Measurements from ENCODE around the gene PCDH9. TPM values are rescaled to one million over a fixed set of nuclear protein-coding genes. Genes with fewer than 3 reads are reported as not detected.

The PCDH9 gene
- polyA plus RNA-seq, 1 of the 3 experiments (the other 2 are of a cell fraction) = 1.3 TPM

DNA sequence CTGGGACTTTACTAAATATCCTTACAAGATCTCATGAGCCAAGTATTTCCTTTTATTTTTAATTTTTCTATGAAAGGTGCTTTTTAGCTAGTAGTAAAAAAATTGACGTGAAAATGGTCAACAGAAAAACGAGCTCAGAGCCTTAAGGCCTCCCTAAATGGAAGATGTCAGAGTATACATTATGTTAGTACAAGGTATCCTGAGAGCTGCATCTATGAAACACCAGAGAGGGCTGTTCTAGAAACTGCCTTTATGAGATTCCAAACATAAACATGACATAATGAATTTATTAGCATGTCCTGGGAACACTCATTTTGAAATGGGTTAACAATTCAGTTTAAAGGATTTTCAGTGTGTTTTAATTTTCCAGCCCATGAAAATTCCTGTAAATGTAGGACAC lies 146.6 kb downstream of the PCDH9 start:
- no peak overlapping the region for H3K4me2 ChIP-seq
- POLR2A ChIA-PET = no interaction called here
- DNase-seq = no peak
- H3K4me3 ChIP-seq (ENCODE audit: low read depth in 2 of 2, low read length in 1 of 2) = no peak overlapping the region
- H3K36me3 ChIP-seq (replicated peaks in 1 of 2; ENCODE audit: control insufficient read depth in 1 of 2, insufficient read depth in 2 of 2, low read length in 1 of 2) = no peaks in the 10 kb centered on the region
- no peaks in the 10 kb centered on the region for H3K79me2 ChIP-seq (ENCODE audit: insufficient read depth)
- no peaks in the 10 kb centered on the region for H3K27me3 ChIP-seq (ENCODE audit: insufficient read depth)
- H3F3A ChIP-seq (replicated peaks; ENCODE audit: insufficient read depth) = no peaks in the 10 kb centered on the region
- CTCF ChIA-PET = interaction anchor here (2.1 kb wide), 1 partner anchor 20 kb away, joined by 5 read pairs; no protein-coding TSS in a partner anchor
- H3K9me3 ChIP-seq = no peaks in the 10 kb centered on the region
- H3K4me1 ChIP-seq (ENCODE audit: control insufficient read depth in 1 of 2, insufficient read depth in 2 of 2, low read depth in 1 of 2, low read length in 1 of 2) = no peaks in the 10 kb centered on the region
- no peaks in the 10 kb centered on the region for H3K9me2 ChIP-seq
- no peak for TF ChIP-seq TEAD4 (IDR thresholded peaks at IDR 0.05; ENCODE audit: borderline replicate concordance, insufficient read depth)
- TF ChIP-seq ELF1 (IDR thresholded peaks at IDR 0.05) = no peak
- TF ChIP-seq, protein P1, sequence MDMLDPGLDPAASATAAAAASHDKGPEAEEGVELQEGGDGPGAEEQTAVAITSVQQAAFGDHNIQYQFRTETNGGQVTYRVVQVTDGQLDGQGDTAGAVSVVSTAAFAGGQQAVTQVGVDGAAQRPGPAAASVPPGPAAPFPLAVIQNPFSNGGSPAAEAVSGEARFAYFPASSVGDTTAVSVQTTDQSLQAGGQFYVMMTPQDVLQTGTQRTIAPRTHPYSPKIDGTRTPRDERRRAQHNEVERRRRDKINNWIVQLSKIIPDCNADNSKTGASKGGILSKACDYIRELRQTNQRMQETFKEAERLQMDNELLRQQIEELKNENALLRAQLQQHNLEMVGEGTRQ (IDR thresholded peaks at IDR 0.05; ENCODE audit: borderline replicate concordance, low read depth, low read length) = no peak
- no peak for TF ChIP-seq USF1 (IDR thresholded peaks at IDR 0.05; ENCODE audit: borderline replicate concordance, low read depth)
- TF ChIP-seq TCF12 (IDR thresholded peaks at IDR 0.05) = no peak
- H4K20me1 ChIP-seq (ENCODE audit: insufficient read depth) = no peaks in the 10 kb centered on the region
- H2AFZ ChIP-seq (ENCODE audit: low read depth) = no peak overlapping the region
- H3K9ac ChIP-seq = no peak overlapping the region
- H3K27ac ChIP-seq (ENCODE audit: low read depth in 2 of 2, low read length in 1 of 2) = no peak overlapping the region
- 64% methylated on average over 2 of the region's 2 CpGs for WGBS (ENCODE audit: low lambda C conversion rate)

DNA sequence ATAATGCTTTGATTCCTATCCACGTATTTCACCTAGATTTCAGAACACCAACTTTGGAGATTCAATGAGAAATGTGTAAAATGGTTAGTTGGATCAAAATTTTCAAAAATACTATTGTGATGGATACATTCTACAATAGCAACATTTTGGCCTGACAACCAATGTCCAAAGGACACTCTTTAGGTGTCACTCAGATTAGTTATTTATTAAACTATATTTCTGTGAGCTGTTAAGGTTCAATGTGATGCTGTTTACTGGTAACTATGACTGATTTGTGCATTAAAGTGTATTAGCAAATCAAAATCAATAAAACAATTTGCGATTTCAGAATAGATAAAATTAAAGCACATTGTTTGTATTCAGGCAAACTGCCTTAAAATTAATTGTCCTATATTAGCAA lies 149.8 kb downstream of the PCDH9 start:
- Histone ChIP-seq H3K9ac (no peak overlapping the region), H3K27me3 (ENCODE audit: insufficient read depth) (no peaks in the 10 kb centered on the region), H4K20me1 (ENCODE audit: insufficient read depth) (no peaks in the 10 kb centered on the region), H3K27ac (ENCODE audit: low read depth in 2 of 2, low read length in 1 of 2) (no peak overlapping the region), H3K79me2 (ENCODE audit: insufficient read depth) (no peaks in the 10 kb centered on the region), H3K9me2 (no peaks in the 10 kb centered on the region), H3K4me3 (ENCODE audit: low read depth in 2 of 2, low read length in 1 of 2) (no peak overlapping the region), H3K4me2 (no peak overlapping the region), H3F3A (replicated peaks; ENCODE audit: insufficient read depth) (no peaks in the 10 kb centered on the region), H3K4me1 (ENCODE audit: control insufficient read depth in 1 of 2, insufficient read depth in 2 of 2, low read depth in 1 of 2, low read length in 1 of 2) (no peaks in the 10 kb centered on the region), H3K9me3 (no peaks in the 10 kb centered on the region), H3K36me3 (replicated peaks in 1 of 2; ENCODE audit: control insufficient read depth in 1 of 2, insufficient read depth in 2 of 2, low read length in 1 of 2) (no peaks in the 10 kb centered on the region), H2AFZ (ENCODE audit: low read depth) (no peak overlapping the region)
- ChIA-PET POLR2A (no interaction called here), CTCF (no interaction called here)
- TF ChIP-seq, protein P1 (IDR thresholded peaks at IDR 0.05; ENCODE audit: borderline replicate concordance, low read depth, low read length) = no peak
- TF ChIP-seq SIN3A (IDR thresholded peaks at IDR 0.05; ENCODE audit: borderline replicate concordance, low read depth, low read length) = no peak
- no peak for TF ChIP-seq NFIC (IDR thresholded peaks at IDR 0.05; ENCODE audit: borderline replicate concordance)
- no peak for TF ChIP-seq YY1 (IDR thresholded peaks at IDR 0.05; ENCODE audit: low read depth)
- TF ChIP-seq USF1 (IDR thresholded peaks at IDR 0.05; ENCODE audit: borderline replicate concordance, low read depth) = no peak
- no peak for TF ChIP-seq RXRA (IDR thresholded peaks at IDR 0.05; ENCODE audit: borderline replicate concordance, low read depth)
- TF ChIP-seq, protein P2, sequence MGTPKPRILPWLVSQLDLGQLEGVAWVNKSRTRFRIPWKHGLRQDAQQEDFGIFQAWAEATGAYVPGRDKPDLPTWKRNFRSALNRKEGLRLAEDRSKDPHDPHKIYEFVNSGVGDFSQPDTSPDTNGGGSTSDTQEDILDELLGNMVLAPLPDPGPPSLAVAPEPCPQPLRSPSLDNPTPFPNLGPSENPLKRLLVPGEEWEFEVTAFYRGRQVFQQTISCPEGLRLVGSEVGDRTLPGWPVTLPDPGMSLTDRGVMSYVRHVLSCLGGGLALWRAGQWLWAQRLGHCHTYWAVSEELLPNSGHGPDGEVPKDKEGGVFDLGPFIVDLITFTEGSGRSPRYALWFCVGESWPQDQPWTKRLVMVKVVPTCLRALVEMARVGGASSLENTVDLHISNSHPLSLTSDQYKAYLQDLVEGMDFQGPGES (IDR thresholded peaks at IDR 0.05; ENCODE audit: low read depth, low read length) = no peak
- no peak for TF ChIP-seq RCOR1 (IDR thresholded peaks at IDR 0.05; ENCODE audit: low read length)
- TF ChIP-seq FOXJ3 (CRISPR knock-in tag; IDR thresholded peaks at IDR 0.05) = no peak
- no peak for TF ChIP-seq NRF1 (IDR thresholded peaks at IDR 0.05; ENCODE audit: low read depth, low read length)
- TF ChIP-seq JUND (IDR thresholded peaks at IDR 0.05) = no peak
- TF ChIP-seq MEF2A (IDR thresholded peaks at IDR 0.05; ENCODE audit: borderline replicate concordance, low read depth) = no peak
- TF ChIP-seq POLR2AphosphoS5 (IDR thresholded peaks at IDR 0.05; ENCODE audit: low read depth, low read length) = no peak
- TF ChIP-seq, protein P3, sequence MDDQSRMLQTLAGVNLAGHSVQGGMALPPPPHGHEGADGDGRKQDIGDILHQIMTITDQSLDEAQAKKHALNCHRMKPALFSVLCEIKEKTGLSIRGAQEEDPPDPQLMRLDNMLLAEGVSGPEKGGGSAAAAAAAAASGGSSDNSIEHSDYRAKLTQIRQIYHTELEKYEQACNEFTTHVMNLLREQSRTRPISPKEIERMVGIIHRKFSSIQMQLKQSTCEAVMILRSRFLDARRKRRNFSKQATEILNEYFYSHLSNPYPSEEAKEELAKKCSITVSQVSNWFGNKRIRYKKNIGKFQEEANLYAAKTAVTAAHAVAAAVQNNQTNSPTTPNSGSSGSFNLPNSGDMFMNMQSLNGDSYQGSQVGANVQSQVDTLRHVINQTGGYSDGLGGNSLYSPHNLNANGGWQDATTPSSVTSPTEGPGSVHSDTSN (IDR thresholded peaks at IDR 0.05) = no peak
- TF ChIP-seq EP300 (IDR thresholded peaks at IDR 0.05; ENCODE audit: borderline replicate concordance in 1 of 2, low read depth in 1 of 2, low read length in 1 of 2) = no peak
- no peak for TF ChIP-seq SMC3 (IDR thresholded peaks at IDR 0.05; ENCODE audit: low read depth, low read length)
- no peak for DNase-seq
- 85% methylated on average over 2 of the region's 2 CpGs for WGBS (ENCODE audit: low lambda C conversion rate)

Data from SK-N-SH (cell line).